Smooth muscle cell (in vitro differentiated cells): ENCODE data around the gene GPATCH2L. TPM values are rescaled to one million over a fixed set of nuclear protein-coding genes. Genes with fewer than 3 reads are reported as not detected.

ENCODE experiments used
- DNase-seq: peaks from one replicate; lab custom pipeline; 2025; ENCODE audit not compliant: unreplicated experiment; lab: John Stamatoyannopoulos, UW
- H2AFZ ChIP-seq: fragments of 200-600 bp; sonication (generic); 2 replicates; pipeline ENCODE4 v1.6.0; 2016; ENCODE audit warnings: antibody characterized with exemption, low read depth, mild to moderate bottlenecking
- H3F3A ChIP-seq: fragments of 200-600 bp; sonication (generic); 2 replicates; pipeline ENCODE4 v1.6.0; 2017; ENCODE audit warnings: antibody characterized with exemption, low read depth
- H3K27ac ChIP-seq: fragments of 200-600 bp; sonication (generic); 2 replicates; pipeline ENCODE4 v1.5.1; 2016; ENCODE audit warnings: low read depth, mild to moderate bottlenecking
- H3K27me3 ChIP-seq: fragments of 200-600 bp; sonication (generic); 2 replicates; pipeline ENCODE4 v1.6.1; 2016; ENCODE audit warnings: low read depth, mild to moderate bottlenecking
- H3K36me3 ChIP-seq: fragments of 200-600 bp; sonication (generic); 2 replicates; pipeline ENCODE4 v1.5.1; 2016; ENCODE audit warnings: low read depth
- H3K4me1 ChIP-seq: fragments of 200-600 bp; sonication (generic); 2 replicates; pipeline ENCODE4 v1.5.1; 2016; ENCODE audit warnings: low read depth
- H3K4me2 ChIP-seq: fragments of 200-600 bp; sonication (generic); 2 replicates; pipeline ENCODE4 v1.6.0; 2016; ENCODE audit warnings: mild to moderate bottlenecking
- H3K4me3 ChIP-seq: fragments of 200-600 bp; sonication (generic); 2 replicates; pipeline ENCODE4 v1.5.1; 2016; ENCODE audit warnings: mild to moderate bottlenecking
- H3K79me2 ChIP-seq: fragments of 200-600 bp; sonication (generic); 2 replicates; pipeline ENCODE4 v1.6.0; 2016; ENCODE audit warnings: low read depth, mild to moderate bottlenecking
- H3K9ac ChIP-seq: fragments of 200-600 bp; sonication (generic); 2 replicates; pipeline ENCODE4 v1.6.0; 2016; ENCODE audit warnings: low read depth
- H3K9me3 ChIP-seq: fragments of 200-600 bp; sonication (generic); replicated peaks from 2 replicates; pipeline ENCODE4 v1.5.1; 2016; ENCODE audit warnings: low read depth
- H4K20me1 ChIP-seq: fragments of 200-600 bp; sonication (generic); 2 replicates; pipeline ENCODE4 v1.6.0; 2016; ENCODE audit warnings: low read depth
- CTCF ChIP-seq: fragments of 200-600 bp; sonication (generic); IDR thresholded peaks from 2 replicates; pipeline ENCODE4 v1.5.1; 2017; ENCODE audit warnings: borderline replicate concordance, mild to moderate bottlenecking, antibody characterized with exemption; ENCODE audit not compliant: insufficient read depth, poor library complexity, severe bottlenecking
- WGBS: methylation state at CpG from one replicate; pipeline ENCODE4 v1.1.7; 2016; ENCODE audit warnings: low lambda C conversion rate; 5-methylcytosine and 5-hydroxymethylcytosine counted together
- polyA plus RNA-seq: library from polyadenylated mRNA; unstranded; fragments of >200 nt; fragmentation: Nextera tagmentation; extraction: Ambion mirVana; gene quantifications from 2 replicates; pipeline ENCODE4 v1.2.1, GENCODE V29; 2016
- total RNA-seq: library from RNA; depleted of rRNA; stranded (reverse); fragments of >200 nt; gene quantifications from 2 replicates; pipeline ENCODE4 v1.2.3, GENCODE V29; 2014

Gene GPATCH2L
- total and polyA plus RNA-seq, 2 experiments from 2014 or later = 14.5 to 53.4 TPM

GRCh38 chr14:76174982-76175381, 23.3 kb downstream of the GPATCH2L start:
- Histone ChIP-seq H3F3A (no peaks in the 10 kb centered on the region), H3K9me3 (no peaks in the 10 kb centered on the region), H3K36me3 (peaks cover 29% of the 10 kb centered on the region), H3K4me3 (no peak overlapping the region), H3K4me1 (no peaks in the 10 kb centered on the region), H3K27me3 (no peaks in the 10 kb centered on the region), H3K79me2 (peaks cover 10% of the 10 kb centered on the region), H3K4me2 (no peak overlapping the region), H4K20me1 (peaks cover 67% of the 10 kb centered on the region), H3K9ac (no peak overlapping the region), H2AFZ (no peak overlapping the region), H3K27ac (no peak overlapping the region)
- no peak for TF ChIP-seq CTCF
- 74% methylated on average over 2 of the region's 2 CpGs for whole genome bisulfite sequencing
- no peak for DNase-seq

- Histone ChIP-seq H3K9me3 (no peaks in the 10 kb centered on the region), H3F3A (no peaks in the 10 kb centered on the region), H3K36me3 (peaks cover 29% of the 10 kb centered on the region), H4K20me1 (peaks cover 67% of the 10 kb centered on the region), H3K9ac (no peak overlapping the region), H3K27me3 (no peaks in the 10 kb centered on the region), H3K27ac (no peak overlapping the region), H2AFZ (no peak overlapping the region), H3K4me3 (no peak overlapping the region), H3K79me2 (peaks cover 10% of the 10 kb centered on the region), H3K4me2 (no peak overlapping the region), H3K4me1 (no peaks in the 10 kb centered on the region)
- 95% methylated on average over 3 of the region's 3 CpGs for WGBS
- no peak for DNase-seq
- no peak for TF ChIP-seq CTCF
Observed at GRCh38 chr14:76175942-76176341, 24.2 kb downstream of the GPATCH2L start.

GRCh38 chr14:76181546-76181945, 29.8 kb downstream of the GPATCH2L start:
- Histone ChIP-seq H3K9me3 (no peaks in the 10 kb centered on the region), H4K20me1 (peaks cover 65% of the 10 kb centered on the region), H3K79me2 (peaks cover 5% of the 10 kb centered on the region), H3F3A (no peaks in the 10 kb centered on the region), H3K4me3 (no peak overlapping the region), H3K4me1 (no peaks in the 10 kb centered on the region), H3K9ac (no peak overlapping the region), H2AFZ (no peak overlapping the region), H3K36me3 (peaks cover 12% of the 10 kb centered on the region), H3K27ac (no peak overlapping the region), H3K27me3 (no peaks in the 10 kb centered on the region), H3K4me2 (no peak overlapping the region)
- whole genome bisulfite sequencing = 96% methylated on average over 1 of the region's 1 CpG
- no peak for DNase-seq
- TF ChIP-seq CTCF = peak; percentile 27

- Histone ChIP-seq H3K9ac (no peak overlapping the region), H3F3A (no peaks in the 10 kb centered on the region), H3K4me2 (no peak overlapping the region), H3K79me2 (peaks cover 8% of the 10 kb centered on the region), H3K27ac (no peak overlapping the region), H2AFZ (no peak overlapping the region), H4K20me1 (peaks cover 89% of the 10 kb centered on the region), H3K9me3 (no peaks in the 10 kb centered on the region), H3K4me3 (no peak overlapping the region), H3K27me3 (no peaks in the 10 kb centered on the region), H3K36me3 (peaks cover 8% of the 10 kb centered on the region), H3K4me1 (no peaks in the 10 kb centered on the region)
- 89% methylated on average over 4 of the region's 4 CpGs for WGBS
- no peak for DNase-seq
- TF ChIP-seq CTCF = no peak
Observed at GRCh38 chr14:76186308-76187027, 34.7 kb downstream of the GPATCH2L start.
